Parietal lobe (tissue), 1 donor: Measurements from ENCODE around the gene PKM. TPM values are rescaled to one million over a fixed set of nuclear protein-coding genes. Genes with fewer than 3 reads are reported as not detected.

ENCODE experiments used
- total RNA-seq: library from RNA; depleted of rRNA; stranded (reverse); fragments of >200 nt; gene quantifications from one replicate; pipeline ENCODE4 v1.2.3, GENCODE V29; 2014

PKM gene
- 306 TPM for total RNA-seq

DNA sequence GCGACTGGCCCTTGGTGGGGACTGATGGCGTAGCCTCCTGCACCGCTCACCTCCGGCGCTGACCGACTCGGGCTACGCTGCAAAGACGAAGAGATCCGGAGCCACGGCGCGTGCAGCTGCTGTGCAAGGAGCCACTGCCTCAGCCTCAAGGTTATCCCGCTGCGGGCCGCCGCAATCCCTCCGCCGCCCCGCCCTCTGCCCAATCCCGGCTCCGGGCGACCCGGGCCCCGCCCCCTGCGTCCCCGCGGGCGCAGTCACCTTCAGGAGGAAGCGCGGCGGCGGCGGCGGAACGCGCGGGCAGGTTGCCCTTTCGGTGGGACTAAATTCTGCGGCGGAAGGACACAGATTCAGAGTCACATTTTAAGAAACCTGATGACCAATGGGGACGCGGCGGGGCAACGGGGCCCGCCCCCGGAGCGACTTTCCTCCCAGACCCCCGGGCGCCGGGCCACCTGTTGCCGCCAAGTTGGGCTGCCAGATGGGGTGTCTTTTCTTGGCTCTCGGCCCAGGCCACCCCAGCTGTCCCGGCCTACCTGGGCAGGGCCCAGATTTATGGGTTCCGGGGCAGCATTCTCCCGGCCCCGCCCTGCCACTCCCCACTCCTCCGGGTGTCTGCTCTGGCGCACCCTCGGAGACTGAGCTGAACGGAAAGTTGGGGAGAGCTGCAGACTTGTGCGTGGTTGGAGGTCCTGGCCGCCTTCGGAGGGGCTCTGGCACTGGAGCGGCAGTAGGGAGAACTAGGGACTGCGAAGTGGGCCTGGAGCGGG, at the start of gene PKM:
Gene PKM (minus strand): TSS at position 125 of the 767 bp plus-strand sequence. CDS start 12,093 bp downstream, outside the sequence.

GRCh38 chr15:72272213-72272996, 41.4 kb upstream of the PKM start, which contains the start of gene PARP6:
TSS of gene PARP6 (minus strand) at chr15:72272554. CDS start at chr15:72267477, 5,077 bp downstream.

GRCh38 chr15:72197460-72198355, 33.3 kb downstream of the PKM start, which contains the start of gene GRAMD2A:
TSS of gene GRAMD2A (minus strand) at chr15:72197787.

Other genes starting within 250 kb of the PKM start
- gene MYO9A, start 113.0 kb downstream of the PKM start, total RNA-seq = 204 TPM
- gene SENP8, start 112.8 kb downstream of the PKM start, total RNA-seq = 5.6 TPM
- gene GRAMD2A, start 33.4 kb downstream of the PKM start, total RNA-seq = 0.94 TPM
- 102 TPM for gene PARP6, start 41.4 kb upstream of the PKM start, total RNA-seq
- 15.7 TPM for gene CELF6, start 89.0 kb upstream of the PKM start, total RNA-seq
- gene HEXA, start 144.8 kb upstream of the PKM start, total RNA-seq = 60.4 TPM
- not detected for gene TMEM202, start 167.1 kb upstream of the PKM start, total RNA-seq
- 83.3 TPM for gene ARIH1, start 243.1 kb upstream of the PKM start, total RNA-seq